ENCODE results near the gene ACSL1. TPM values are rescaled to one million over a fixed set of nuclear protein-coding genes. Genes with fewer than 3 reads are reported as not detected.

ACSL1 gene
- total RNA-seq, 1 experiment from 2014 or later: 3.5 TPM

GRCh38 chr4:184793735-184794355 lies 31.9 kb downstream of the ACSL1 start:
- Histone ChIP-seq H3K79me1 (ENCODE audit: insufficient read depth, low read depth, low read length, poor library complexity, severe bottlenecking) (no peaks in the 10 kb centered on the region), H4K20me1 (ENCODE audit: control insufficient read depth, insufficient read depth, insufficient read length) (no peaks in the 10 kb centered on the region), H3K56ac (ENCODE audit: insufficient read length, low read depth, low read length) (no peak overlapping the region), H2BK15ac (ENCODE audit: low read depth, low read length) (no peak overlapping the region), H3T11ph (ENCODE audit: low read length) (no peak overlapping the region), H3K9me3 (ENCODE audit: control insufficient read depth, low read depth, low read length) (no peaks in the 10 kb centered on the region), H3K14ac (ENCODE audit: insufficient read depth, low read length) (no peak overlapping the region), H2BK20ac (ENCODE audit: low read depth, low read length, poor library complexity, severe bottlenecking) (no peak overlapping the region), H3K18ac (ENCODE audit: insufficient read length, low read depth, low read length) (no peak overlapping the region), H3K23me2 (ENCODE audit: insufficient read length, low read depth, low read length, poor library complexity, severe bottlenecking) (no peaks in the 10 kb centered on the region), H3K4me2 (ENCODE audit: insufficient read depth, insufficient read length, low read length) (no peak overlapping the region), H2BK12ac (ENCODE audit: insufficient read length, low read depth, low read length) (no peak overlapping the region), H4K8ac (replicated peaks; ENCODE audit: insufficient read length, low read depth, low read length) (no peak overlapping the region), H2BK5ac (ENCODE audit: insufficient read length, low read length) (no peak overlapping the region), H3K23ac (ENCODE audit: insufficient read length, low read depth, low read length) (no peak overlapping the region), H4K5ac (ENCODE audit: insufficient read length, low read depth, low read length) (no peak overlapping the region), H4K91ac (ENCODE audit: insufficient read length, low read depth, low read length) (no peak overlapping the region), H3K27me3 (ENCODE audit: insufficient read depth, low read length) (no peaks in the 10 kb centered on the region), H3K4me1 (ENCODE audit: insufficient read depth, low read length) (no peaks in the 10 kb centered on the region), H3K27ac (ENCODE audit: insufficient read length, low read depth, low read length) (no peak overlapping the region), H3K4ac (ENCODE audit: low read depth, low read length) (no peak overlapping the region), H2AFZ (ENCODE audit: low read length) (no peak overlapping the region), H3K79me2 (ENCODE audit: insufficient read depth, low read length) (no peaks in the 10 kb centered on the region; the same call in 1 of the 2 replicates), H2BK120ac (ENCODE audit: low read depth, low read length, poor library complexity, severe bottlenecking) (no peak overlapping the region), H3K9ac (ENCODE audit: extremely low read depth, insufficient read length, low read length) (no peak overlapping the region), H2AK5ac (ENCODE audit: insufficient read length, low read length) (no peak overlapping the region)
- Mint-ChIP-seq H3K27ac (no peak overlapping the region), H3K27me3 (ENCODE audit: low read depth) (no peaks in the 10 kb centered on the region; the same call in 1 of the 2 replicates), H3K36me3 (ENCODE audit: insufficient read depth in 1 of 3, low read depth in 3 of 3) (no peaks in the 10 kb centered on the region), H3K4me3 (no peak overlapping the region), H3K9me3 (peaks cover 0 to 4% of the 10 kb centered on the region in 2 experiments; a peak in 2 of 5 replicates), H3K4me1 (peaks cover 9 to 11% of the 10 kb centered on the region in 2 experiments)
- WGBS (ENCODE audit: extremely low coverage, insufficient read length, low lambda C conversion rate): no CpG with 5 or more reads among the region's 9 CpGs
- DNase-seq: no peak
- no peak for TF ChIP-seq CTCF (conservative IDR thresholded peaks at IDR 0.05)
